Activated T-cell treated with anti-CD3 and anti-CD28 coated beads, Interleukin-2, amount 50 U/mL, for 4 hours (primary cell): ENCODE data around the gene CDH15. TPM values are rescaled to one million over a fixed set of nuclear protein-coding genes. Genes with fewer than 3 reads are reported as not detected.

ENCODE experiments used
- ATAC-seq, 2 donors: fragments of 200-7000 bp; cut with Tn5 transposase; one replicate each; pipeline ENCODE4 v1.10.0; 2021
- DNase-seq: peaks from one replicate; pipeline ENCODE4 v3.0.0-alpha.2; 2020
- H3K27me3 Mint-ChIP-seq: one replicate; pipeline ENCODE4 v1.8.0; 2021; ENCODE audit warnings: low read depth, mixed read lengths
- H3K36me3 Mint-ChIP-seq: one replicate; pipeline ENCODE4 v1.8.0; 2022; ENCODE audit warnings: mixed read lengths; ENCODE audit not compliant: insufficient read depth
- H3K4me1 Mint-ChIP-seq: one replicate; pipeline ENCODE4 v1.8.0; 2021; ENCODE audit warnings: low read depth, mixed read lengths
- H3K4me3 Mint-ChIP-seq: one replicate; pipeline ENCODE4 v1.8.0; 2021; ENCODE audit warnings: mild to moderate bottlenecking, moderate library complexity, mixed read lengths
- H3K9me3 Mint-ChIP-seq: one replicate; pipeline ENCODE4 v1.8.0; 2021; ENCODE audit warnings: mixed read lengths
- total RNA-seq, 3 donors: library from RNA; stranded (reverse); gene quantifications; one replicate each; pipeline ENCODE4 v1.2.1, GENCODE V29; 2021

Gene CDH15
- total RNA-seq, 3 donors from 2014 or later: not detected

- peak within 1 kb of the TSS; percentile 35 for H3K4me3 Mint-ChIP-seq
- H3K27me3 Mint-ChIP-seq: peaks cover 52% of the 10 kb centered on the region
- ATAC-seq: no peak
- no peaks in the 10 kb centered on the region for H3K36me3 Mint-ChIP-seq
- H3K9me3 Mint-ChIP-seq: peaks cover 7% of the 10 kb centered on the region
- peaks cover 16% of the 10 kb centered on the region for H3K4me1 Mint-ChIP-seq
- no peak for DNase-seq
These were observed 28.7 kb downstream of the CDH15 start, which contains the start of gene SLC22A31 for GRCh38 chr16:89200124-89200849. TSS of gene SLC22A31 (minus strand) at chr16:89200537. CDS start at chr16:89200501, 36 bp downstream.

GRCh38 chr16:89200850-89201411, 29.4 kb downstream of the CDH15 start:
- DNase-seq: no peak
- Mint-ChIP-seq H3K36me3 (no peaks in the 10 kb centered on the region), H3K27me3 (peaks cover 52% of the 10 kb centered on the region), H3K4me3 (peak overlapping the region; percentile 35), H3K4me1 (peaks cover 16% of the 10 kb centered on the region), H3K9me3 (peaks cover 7% of the 10 kb centered on the region)
- ATAC-seq: peak; percentile 20 to 24

- peak overlapping the region; percentile 62 for H3K4me3 Mint-ChIP-seq
- peaks cover 7% of the 10 kb centered on the region for H3K9me3 Mint-ChIP-seq
- no peaks in the 10 kb centered on the region for H3K36me3 Mint-ChIP-seq
- DNase-seq (peak; percentile 81), ATAC-seq (peak; percentile 91)
- H3K4me1 Mint-ChIP-seq: peaks cover 16% of the 10 kb centered on the region
- peaks cover 58% of the 10 kb centered on the region for H3K27me3 Mint-ChIP-seq
These were observed 30.2 kb downstream of the CDH15 start for GRCh38 chr16:89201439-89202377.

- Mint-ChIP-seq H3K36me3 (no peaks in the 10 kb centered on the region), H3K27me3 (peaks cover 59% of the 10 kb centered on the region), H3K4me3 (peak overlapping the region; percentile 62), H3K9me3 (peaks cover 7% of the 10 kb centered on the region), H3K4me1 (peaks cover 16% of the 10 kb centered on the region)
- DNase-seq: no peak
- no peak for ATAC-seq
These were observed 31.1 kb downstream of the CDH15 start for GRCh38 chr16:89202422-89203215.

- H3K4me1 Mint-ChIP-seq: peaks cover 2% of the 10 kb centered on the region
- peaks cover 52% of the 10 kb centered on the region for H3K27me3 Mint-ChIP-seq
- H3K9me3 Mint-ChIP-seq: peaks cover 3% of the 10 kb centered on the region
- H3K36me3 Mint-ChIP-seq: no peaks in the 10 kb centered on the region
- H3K4me3 Mint-ChIP-seq: no peak overlapping the region
- DNase-seq (no peak), ATAC-seq (no peak)
These were observed 36.4 kb downstream of the CDH15 start for GRCh38 chr16:89207993-89208392.

- DNase-seq (no peak), ATAC-seq (no peak)
- Mint-ChIP-seq H3K4me3 (no peak overlapping the region), H3K36me3 (no peaks in the 10 kb centered on the region), H3K27me3 (peaks cover 37% of the 10 kb centered on the region), H3K4me1 (no peaks in the 10 kb centered on the region), H3K9me3 (no peaks in the 10 kb centered on the region)
These were observed 38.0 kb downstream of the CDH15 start for GRCh38 chr16:89209522-89210044.

- H3K9me3 Mint-ChIP-seq: no peaks in the 10 kb centered on the region
- H3K4me3 Mint-ChIP-seq: no peak overlapping the region
- ATAC-seq (no peak), DNase-seq (no peak)
- H3K36me3 Mint-ChIP-seq: no peaks in the 10 kb centered on the region
- H3K27me3 Mint-ChIP-seq: peaks cover 32% of the 10 kb centered on the region
- peaks cover 2% of the 10 kb centered on the region for H3K4me1 Mint-ChIP-seq
These were observed 38.8 kb downstream of the CDH15 start for GRCh38 chr16:89210165-89210903.

- Mint-ChIP-seq H3K4me1 (peaks cover 4% of the 10 kb centered on the region), H3K4me3 (no peak overlapping the region), H3K27me3 (peaks cover 32% of the 10 kb centered on the region), H3K36me3 (no peaks in the 10 kb centered on the region), H3K9me3 (no peaks in the 10 kb centered on the region)
- ATAC-seq: no peak
- no peak for DNase-seq
These were observed 39.5 kb downstream of the CDH15 start for GRCh38 chr16:89210904-89211515.

- peaks cover 21% of the 10 kb centered on the region for H3K4me1 Mint-ChIP-seq
- H3K36me3 Mint-ChIP-seq: peaks cover 5% of the 10 kb centered on the region
These were observed 45.0 kb downstream of the CDH15 start for GRCh38 chr16:89216315-89217137.

GRCh38 chr16:89217138-89217387, 45.5 kb downstream of the CDH15 start:
- H3K27me3 Mint-ChIP-seq: no peaks in the 10 kb centered on the region
- peaks cover 21% of the 10 kb centered on the region for H3K4me1 Mint-ChIP-seq
- ATAC-seq (no peak), DNase-seq (no peak)
- H3K9me3 Mint-ChIP-seq: no peaks in the 10 kb centered on the region
- H3K4me3 Mint-ChIP-seq: peak overlapping the region; percentile 89
- H3K36me3 Mint-ChIP-seq: peaks cover 9% of the 10 kb centered on the region

More at GRCh38 chr16:89216315-89217137, 45.0 kb downstream of the CDH15 start:
- ATAC-seq: peak; percentile 75 to 77
- DNase-seq: peak; percentile 80
- Mint-ChIP-seq H3K27me3 (no peaks in the 10 kb centered on the region), H3K4me3 (peak overlapping the region; percentile 89), H3K9me3 (no peaks in the 10 kb centered on the region)

GRCh38 chr16:89217388-89218191, 46.0 kb downstream of the CDH15 start, which contains the start of gene ZNF778:
TSS of gene ZNF778 (plus strand) at chr16:89217703. CDS start at chr16:89221128, 3,425 bp downstream.
- H3K4me1 Mint-ChIP-seq: peaks cover 21% of the 10 kb centered on the region
- H3K9me3 Mint-ChIP-seq: no peaks in the 10 kb centered on the region
- no peaks in the 10 kb centered on the region for H3K27me3 Mint-ChIP-seq
- ATAC-seq (peak; percentile 79 to 85), DNase-seq (peak; percentile 69)
- H3K36me3 Mint-ChIP-seq: peaks cover 11% of the 10 kb centered on the region
- peak within 1 kb of the TSS; percentile 89 for H3K4me3 Mint-ChIP-seq
